Measurements from ENCODE around the gene NR1D1.

Gene NR1D1

GRCh38 chr17:40135817-40136216, 35.4 kb upstream of the NR1D1 start:
- Histone ChIP-seq H3K4me3 (ENCODE audit: low read depth, low read length) (no peak overlapping the region), H3K4me1 (ENCODE audit: control insufficient read depth, insufficient read depth, low read length) (peaks cover 3% of the 10 kb centered on the region; the same call in 1 of the 2 replicates), H3K36me3 (ENCODE audit: control insufficient read depth in 2 of 2, insufficient read depth in 1 of 2, low read length in 2 of 2) (peaks cover 70 to 75% of the 10 kb centered on the region in 2 experiments), H3K9me3 (ENCODE audit: control insufficient read depth, insufficient read depth, low read depth, low read length) (no peaks in the 10 kb centered on the region), H3K27ac (ENCODE audit: extremely low read depth, low read depth, low read length) (no peak overlapping the region)
- ChIA-PET CTCF (interaction anchor here (1.0 to 4.1 kb wide), 2 partner anchors 23 to 56 kb away, joined by 3 to 26 read pairs; no protein-coding TSS in a partner anchor), POLR2A (interaction anchor here (4.1 kb wide), 1 partner anchor 22 kb away, joined by 22 read pairs; no protein-coding TSS in a partner anchor)
- TF ChIP-seq ZNF266 (tag by site-specific recombination; IDR thresholded peaks at IDR 0.05; ENCODE audit: low read depth) (no peak), ZBTB44 (tag by site-specific recombination; IDR thresholded peaks at IDR 0.05) (no peak), PRDM1 (tag by site-specific recombination; IDR thresholded peaks at IDR 0.05) (peak; percentile 33; the same call in 1 of the 2 replicates), ZNF433 (tag by site-specific recombination; IDR thresholded peaks at IDR 0.05; ENCODE audit: low read depth) (no peak)

- CTCF ChIA-PET: interaction anchor here (0.8 to 4.1 kb wide), 4 partner anchors 10 to 34 kb away, joined by 3 to 26 read pairs (median 3); no protein-coding TSS in a partner anchor
- H3K36me3 ChIP-seq (ENCODE audit: control insufficient read depth in 2 of 2, insufficient read depth in 1 of 2, low read length in 2 of 2): peaks cover 86 to 91% of the 10 kb centered on the region in 2 experiments
Measured at GRCh38 chr17:40134184-40134583, 33.8 kb upstream of the NR1D1 start.

More at GRCh38 chr17:40134184-40134583, 33.8 kb upstream of the NR1D1 start:
- H3K9me3 ChIP-seq (ENCODE audit: control insufficient read depth, insufficient read depth, low read depth, low read length): no peaks in the 10 kb centered on the region
- no peak overlapping the region for H3K27ac ChIP-seq (ENCODE audit: extremely low read depth, low read depth, low read length)
- H3K4me1 ChIP-seq (ENCODE audit: control insufficient read depth, insufficient read depth, low read length): peaks cover under 1% of the 10 kb centered on the region; the same call in 1 of the 2 replicates
- POLR2A ChIA-PET: interaction anchor here (2.7 to 4.1 kb wide), 2 partner anchors 11 to 20 kb away, joined by 15 to 22 read pairs; no protein-coding TSS in a partner anchor
- TF ChIP-seq ZNF341 (tag by site-specific recombination; IDR thresholded peaks at IDR 0.05; ENCODE audit: low read depth): no peak
- no peak for TF ChIP-seq YY1 (tag by site-specific recombination; IDR thresholded peaks at IDR 0.05)
- TF ChIP-seq ZNF266 (tag by site-specific recombination; IDR thresholded peaks at IDR 0.05; ENCODE audit: low read depth): no peak
- TF ChIP-seq KLF16 (tag by site-specific recombination; IDR thresholded peaks at IDR 0.05): no peak
- no peak for TF ChIP-seq ZNF560 (tag by site-specific recombination; IDR thresholded peaks at IDR 0.05; ENCODE audit: borderline replicate concordance)
- TF ChIP-seq ZBTB21 (tag by site-specific recombination; IDR thresholded peaks at IDR 0.05): no peak
- no peak for TF ChIP-seq ZNF704 (tag by site-specific recombination; IDR thresholded peaks at IDR 0.05)
- TF ChIP-seq ATF2 (tag by site-specific recombination; IDR thresholded peaks at IDR 0.05; ENCODE audit: low read depth): no peak
- no peak for TF ChIP-seq ZNF585B (tag by site-specific recombination; IDR thresholded peaks at IDR 0.05)
- TF ChIP-seq ZNF777 (tag by site-specific recombination; IDR thresholded peaks at IDR 0.05; ENCODE audit: borderline replicate concordance): no peak
- no peak for TF ChIP-seq WT1 (tag by site-specific recombination; IDR thresholded peaks at IDR 0.05)
- no peak for TF ChIP-seq ZNF791 (tag by site-specific recombination; IDR thresholded peaks at IDR 0.05)
- TF ChIP-seq HOXC10 (CRISPR knock-in tag; IDR thresholded peaks at IDR 0.05): no peak
- no peak for TF ChIP-seq ZNF423 (tag by site-specific recombination; IDR thresholded peaks at IDR 0.05)
- no peak for TF ChIP-seq CTCF (tag by site-specific recombination; IDR thresholded peaks at IDR 0.05)
- no peak for TF ChIP-seq ZNF433 (tag by site-specific recombination; IDR thresholded peaks at IDR 0.05; ENCODE audit: low read depth)
- TF ChIP-seq PRDM1 (tag by site-specific recombination; IDR thresholded peaks at IDR 0.05): no peak
- TF ChIP-seq KLF7 (tag by site-specific recombination; IDR thresholded peaks at IDR 0.05; ENCODE audit: borderline replicate concordance): no peak
- no peak for TF ChIP-seq ZNF416 (tag by site-specific recombination; IDR thresholded peaks at IDR 0.05)
- no peak for TF ChIP-seq KLF17 (tag by site-specific recombination; IDR thresholded peaks at IDR 0.05)
- no peak overlapping the region for H3K4me3 ChIP-seq (ENCODE audit: low read depth, low read length)

Measured in HEK293 (cell line).